IPS-NIHi11 (cell line): ENCODE data around the gene RAC3.

ENCODE experiments used
- DNase-seq: peaks from one replicate; pipeline ENCODE4 v3.0.0; 2012; ENCODE audit warnings: mixed read lengths, low spot score

Gene RAC3

GRCh38 chr17:81999587-81999975, 31.9 kb upstream of the RAC3 start:
- no peak for DNase-seq

GRCh38 chr17:81999976-82000802, 31.3 kb upstream of the RAC3 start:
- DNase-seq: no peak

GRCh38 chr17:82000803-82001570, 30.5 kb upstream of the RAC3 start:
- DNase-seq: no peak

- no peak for DNase-seq
Measured at GRCh38 chr17:82001571-82002056, 29.9 kb upstream of the RAC3 start.

DNA sequence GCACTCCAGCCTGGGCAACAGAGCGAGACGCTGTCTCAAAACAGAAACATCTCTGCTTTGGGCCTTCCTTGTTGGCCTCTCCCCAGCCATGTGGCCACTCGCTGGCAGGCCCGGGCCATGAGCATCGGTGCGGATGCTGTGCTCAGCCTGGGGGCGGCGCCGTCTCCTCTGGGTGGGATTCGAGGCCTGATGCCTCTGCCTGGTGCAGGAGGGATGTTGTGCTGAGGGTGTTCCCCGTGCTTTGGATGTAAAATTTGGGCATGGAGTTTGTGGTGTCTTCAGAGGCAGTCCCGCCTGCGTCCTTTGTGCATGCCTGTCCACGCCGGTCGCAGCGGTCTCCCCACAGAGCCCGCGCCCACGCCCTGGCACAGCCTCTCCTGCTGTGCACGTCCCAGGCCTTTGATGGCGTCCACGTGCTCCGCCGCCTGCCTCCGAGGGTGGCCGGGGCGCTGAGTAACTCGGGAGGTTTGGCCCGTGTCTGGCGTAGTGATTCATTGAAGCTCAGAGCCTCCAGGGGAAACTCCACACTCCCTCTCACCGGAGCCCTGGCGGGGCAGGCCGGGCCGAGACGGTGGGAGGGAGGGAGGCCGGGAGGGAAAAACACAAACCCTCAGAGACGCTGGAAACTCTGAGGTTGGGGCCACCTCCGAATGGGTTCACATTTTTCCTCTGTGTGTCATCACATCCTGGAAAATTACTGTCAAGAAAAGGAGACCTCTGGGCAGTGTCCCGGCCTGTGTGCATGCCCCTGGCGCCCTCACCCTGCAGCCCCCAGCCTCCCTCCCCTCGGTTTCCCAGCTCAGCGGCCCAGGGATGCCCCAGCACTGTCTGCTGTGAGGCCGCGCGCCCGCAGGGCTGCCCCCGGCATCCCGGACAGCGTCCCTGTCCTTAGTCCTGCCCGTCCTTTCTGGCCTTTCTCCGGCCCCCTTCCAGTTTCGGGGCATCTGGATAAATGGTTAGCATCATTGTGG, 27.8 kb upstream of the RAC3 start:
- DNase-seq: peak; percentile 63

- DNase-seq: no peak
Measured at GRCh38 chr17:82004517-82005455, 26.7 kb upstream of the RAC3 start.

GRCh38 chr17:82005701-82006348, 25.7 kb upstream of the RAC3 start:
- no peak for DNase-seq

- no peak for DNase-seq
Measured at GRCh38 chr17:82006468-82007227, 24.8 kb upstream of the RAC3 start.

DNA sequence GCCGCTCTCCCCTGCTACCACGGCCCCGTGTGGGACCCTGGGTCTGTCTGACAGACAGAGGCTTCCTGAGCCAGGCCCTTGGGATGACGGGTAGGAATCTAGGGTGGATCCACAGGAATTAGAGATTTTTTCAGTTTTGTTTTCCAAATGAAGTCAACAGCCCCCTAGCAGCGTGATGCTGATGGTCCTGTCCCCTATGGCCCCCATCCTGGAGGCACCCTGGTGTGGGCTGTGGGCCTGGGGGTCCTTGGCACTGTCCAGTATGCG, 24.3 kb upstream of the RAC3 start:
- DNase-seq: no peak

- no peak for DNase-seq
Measured at GRCh38 chr17:82007495-82008257, 23.8 kb upstream of the RAC3 start.

DNA sequence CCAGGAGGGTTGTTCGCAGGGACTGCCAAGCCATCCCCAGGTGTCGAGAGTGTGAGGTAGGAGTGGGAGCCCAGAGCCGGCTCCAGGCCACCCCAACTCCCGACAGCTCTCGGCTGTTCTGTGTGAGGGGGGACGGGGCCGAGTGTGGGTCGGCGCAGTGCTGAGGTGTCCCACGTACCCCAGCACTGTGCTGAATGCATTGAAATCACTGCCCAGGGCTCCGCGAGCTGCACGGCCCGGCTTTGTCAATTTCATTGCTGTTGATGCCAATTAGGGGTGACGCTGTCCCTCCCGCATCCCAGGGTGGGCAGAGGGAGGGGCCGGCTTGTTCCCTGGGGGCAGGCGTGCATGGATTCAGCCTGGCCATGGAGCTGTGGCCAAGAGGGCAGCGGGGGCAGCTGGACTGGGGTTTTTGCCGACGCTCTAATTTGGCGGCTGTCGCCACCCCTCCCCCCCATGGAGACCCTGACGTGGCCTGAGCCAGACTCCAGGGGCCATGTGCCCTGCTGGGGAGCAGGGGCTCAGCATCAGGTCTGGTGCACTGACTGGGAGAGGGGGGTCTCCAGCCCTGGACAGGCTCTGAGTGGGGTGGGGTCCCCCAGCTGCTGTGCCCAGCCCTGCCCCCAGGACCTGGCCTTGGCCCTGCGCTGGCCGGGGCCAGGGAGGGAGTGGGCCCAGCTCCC, 23.1 kb upstream of the RAC3 start:
- no peak for DNase-seq

- DNase-seq: no peak
Measured at GRCh38 chr17:82008941-82009405, 22.5 kb upstream of the RAC3 start.

- no peak for DNase-seq
Measured at GRCh38 chr17:82009413-82009812, 22.1 kb upstream of the RAC3 start.

GRCh38 chr17:82010575-82011525, 20.6 kb upstream of the RAC3 start:
- DNase-seq: peak; percentile 27

- no peak for DNase-seq
Measured at GRCh38 chr17:82011617-82012187, 19.8 kb upstream of the RAC3 start.

DNA sequence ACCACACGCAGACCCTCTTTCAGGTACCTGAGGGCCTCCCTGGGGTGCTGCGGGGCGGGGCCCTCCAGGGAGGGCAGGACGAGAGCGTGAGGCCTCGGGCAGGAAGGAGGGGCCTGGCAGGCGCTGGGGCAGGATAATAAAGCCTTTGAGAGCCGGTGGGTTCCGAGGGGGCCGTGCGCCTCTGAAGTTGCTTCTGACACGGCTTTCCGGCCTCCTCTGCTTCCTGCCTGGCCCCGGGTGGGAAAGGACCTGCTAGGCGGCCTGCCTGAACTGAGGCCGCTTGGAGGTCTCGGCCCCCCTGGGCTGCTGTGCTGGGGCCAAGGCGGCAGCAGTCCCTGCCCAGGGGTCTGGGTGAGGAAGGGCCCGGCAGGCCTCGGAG, 19.2 kb upstream of the RAC3 start:
- no peak for DNase-seq
